Keratinocyte (primary cell): ENCODE measurements around the gene WARS2. TPM values are rescaled to one million over a fixed set of nuclear protein-coding genes. Genes with fewer than 3 reads are reported as not detected.

Experiments used
- DNase-seq: peaks from one replicate; pipeline ENCODE4 v3.0.0-alpha.2; 2011; ENCODE audit warnings: low read depth, missing footprints, low spot score
- FAIRE-seq: peaks from 2 replicates; lab custom pipeline; 2011; peaks lifted over from hg19 to GRCh38; lab: Jason Lieb, UNC
- H2AFZ ChIP-seq: 2 replicates; pipeline ENCODE4 v1.6.0; 2012; ENCODE audit warnings: low read length, control low read depth, inconsistent platforms; ENCODE audit not compliant: control insufficient read depth
- H3K27ac ChIP-seq: 2 replicates; pipeline ENCODE4 v1.5.1; 2011; ENCODE audit warnings: low read length; ENCODE audit not compliant: control insufficient read depth, insufficient read depth
- H3K27me3 ChIP-seq: 3 replicates; pipeline ENCODE4 v1.6.0; 2011; ENCODE audit warnings: low read length; ENCODE audit not compliant: control insufficient read depth, insufficient read depth; ENCODE audit errors: extremely low read depth
- H3K36me3 ChIP-seq, 2 experiments: 2 replicates in 1 of 2; 3 replicates in 1 of 2; pipeline ENCODE4 v1.5.1; 2011; ENCODE audit warnings: low read length in 2 of 2, mild to moderate bottlenecking in 1 of 2; ENCODE audit not compliant: control insufficient read depth in 2 of 2, insufficient read depth in 2 of 2; ENCODE audit errors: extremely low read depth in 1 of 2
- H3K4me1 ChIP-seq: 3 replicates; pipeline ENCODE4 v1.5.1; 2011; ENCODE audit warnings: low read length; ENCODE audit not compliant: control insufficient read depth, insufficient read depth; ENCODE audit errors: extremely low read depth
- H3K4me2 ChIP-seq: 3 replicates; pipeline ENCODE4 v1.6.0; 2011; ENCODE audit warnings: low read depth, low read length; ENCODE audit not compliant: control insufficient read depth, insufficient read depth; ENCODE audit errors: extremely low read depth
- H3K4me3 ChIP-seq, 3 experiments: fragments of 200-600 bp in 1 of 3; sonication (generic) in 1 of 3; 2 replicates in 2 of 3; 3 replicates in 1 of 3; pipeline ENCODE4 v1.5.1; 2011 to 2016; ENCODE audit warnings: low read length in 3 of 3, mild to moderate bottlenecking in 3 of 3, control low read depth in 2 of 3, inconsistent platforms in 1 of 3, low read depth in 1 of 3, mixed read lengths in 1 of 3, mixed run types in 1 of 3, moderate library complexity in 1 of 3; ENCODE audit not compliant: control insufficient read depth in 2 of 3, insufficient read depth in 2 of 3; ENCODE audit errors: extremely low read depth in 1 of 3
- H3K79me2 ChIP-seq: 2 replicates; pipeline ENCODE4 v1.6.0; 2012; ENCODE audit warnings: low read length; ENCODE audit not compliant: control insufficient read depth, insufficient read depth
- H3K9ac ChIP-seq: 3 replicates; pipeline ENCODE4 v1.6.0; 2011; ENCODE audit warnings: low read length; ENCODE audit not compliant: control insufficient read depth, insufficient read depth; ENCODE audit errors: extremely low read depth
- H3K9me1 ChIP-seq: 3 replicates; pipeline ENCODE4 v1.6.0; 2011; ENCODE audit warnings: low read length; ENCODE audit not compliant: control insufficient read depth, insufficient read depth; ENCODE audit errors: extremely low read depth
- H3K9me3 ChIP-seq: 2 replicates; pipeline ENCODE4 v1.5.1; 2012; ENCODE audit warnings: low read depth, low read length; ENCODE audit not compliant: control insufficient read depth
- H4K20me1 ChIP-seq: 3 replicates; pipeline ENCODE4 v1.6.0; 2011; ENCODE audit warnings: low read length; ENCODE audit not compliant: control insufficient read depth, insufficient read depth; ENCODE audit errors: extremely low read depth
- EZH2 ChIP-seq: IDR thresholded peaks from one replicate; pipeline ENCODE4 v1.6.1; 2012; ENCODE audit warnings: inconsistent platforms, mild to moderate bottlenecking, low read length, moderate library complexity
- dilution Hi-C: fragments of 300-500 bp; cut with MboI; formaldehyde crosslinking; loops from one replicate; pipeline ENCODE4 v1.7.0; 2020; ENCODE audit warnings: low sequenced_read_pairs; ENCODE audit not compliant: extremely low pct_ligation_motif_present
- polyA plus RNA-seq, 5 experiments: library from polyadenylated mRNA; depleted of rRNA in 3 of 5; stranded (reverse) in 3 of 5; stranded (forward) in 1 of 5; unstranded in 1 of 5; fragments of >200 nt; gene quantifications; 1 replicate in 1 of 5; 2 replicates in 3 of 5; 3 replicates in 1 of 5; pipeline versions ENCODE4 v1.2.1 to v1.2.3, GENCODE V29; 2011 to 2012; ENCODE audit warnings: missing spikeins in 2 of 5, low read depth in 1 of 5, low replicate concordance in 1 of 5
- TF ChIP-seq, protein P1 (sequence below), 3 experiments: IDR thresholded peaks in 1 of 3; conservative IDR thresholded peaks in 1 of 3; optimal IDR thresholded peaks in 1 of 3; 2 replicates in 2 of 3; 3 replicates in 1 of 3; pipeline versions ENCODE3 to v1.5.1; 2011; ENCODE audit warnings: low read length in 3 of 3, mild to moderate bottlenecking in 3 of 3, moderate library complexity in 2 of 3, control low read depth in 1 of 3, inconsistent platforms in 1 of 3; ENCODE audit not compliant: insufficient read depth in 2 of 3; ENCODE audit errors: extremely low read depth in 1 of 3

WARS2 gene
- polyA plus RNA-seq, 1 donor (not counting 4 experiments of a cell fraction or from before 2014, with no cell fraction given): 10.3 TPM

GRCh38 chr1:119012383-119012782 is 128.1 kb downstream of the WARS2 start:
- Histone ChIP-seq H3K79me2 (no peaks in the 10 kb centered on the region), H3K4me3 (no peak overlapping the region), H3K9me3 (no peaks in the 10 kb centered on the region), H3K27me3 (peaks cover 12% of the 10 kb centered on the region), H2AFZ (no peak overlapping the region), H3K9me1 (no peaks in the 10 kb centered on the region), H3K4me1 (peaks cover 15% of the 10 kb centered on the region), H4K20me1 (no peaks in the 10 kb centered on the region), H3K36me3 (no peaks in the 10 kb centered on the region), H3K27ac (no peak overlapping the region), H3K4me2 (no peak overlapping the region), H3K9ac (no peak overlapping the region)
- dilution Hi-C loops: no loop called here
- TF ChIP-seq EZH2: no peak
- TF ChIP-seq, protein P1, sequence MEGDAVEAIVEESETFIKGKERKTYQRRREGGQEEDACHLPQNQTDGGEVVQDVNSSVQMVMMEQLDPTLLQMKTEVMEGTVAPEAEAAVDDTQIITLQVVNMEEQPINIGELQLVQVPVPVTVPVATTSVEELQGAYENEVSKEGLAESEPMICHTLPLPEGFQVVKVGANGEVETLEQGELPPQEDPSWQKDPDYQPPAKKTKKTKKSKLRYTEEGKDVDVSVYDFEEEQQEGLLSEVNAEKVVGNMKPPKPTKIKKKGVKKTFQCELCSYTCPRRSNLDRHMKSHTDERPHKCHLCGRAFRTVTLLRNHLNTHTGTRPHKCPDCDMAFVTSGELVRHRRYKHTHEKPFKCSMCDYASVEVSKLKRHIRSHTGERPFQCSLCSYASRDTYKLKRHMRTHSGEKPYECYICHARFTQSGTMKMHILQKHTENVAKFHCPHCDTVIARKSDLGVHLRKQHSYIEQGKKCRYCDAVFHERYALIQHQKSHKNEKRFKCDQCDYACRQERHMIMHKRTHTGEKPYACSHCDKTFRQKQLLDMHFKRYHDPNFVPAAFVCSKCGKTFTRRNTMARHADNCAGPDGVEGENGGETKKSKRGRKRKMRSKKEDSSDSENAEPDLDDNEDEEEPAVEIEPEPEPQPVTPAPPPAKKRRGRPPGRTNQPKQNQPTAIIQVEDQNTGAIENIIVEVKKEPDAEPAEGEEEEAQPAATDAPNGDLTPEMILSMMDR (optimal IDR thresholded peaks at IDR 0.05 in 1 of 3, IDR thresholded peaks at IDR 0.05 in 1 of 3, conservative IDR thresholded peaks at IDR 0.05 in 1 of 3; ENCODE audit: extremely low read depth in 1 of 3, insufficient read depth in 2 of 3, low read length in 3 of 3): no peak
- FAIRE-seq (no peak), DNase-seq (no peak)

GRCh38 chr1:119011706-119012105 is 128.7 kb downstream of the WARS2 start:
- FAIRE-seq (no peak), DNase-seq (no peak)
- H3K27me3 ChIP-seq: peaks cover 19% of the 10 kb centered on the region
- H3K4me3 ChIP-seq: no peak overlapping the region
- H3K79me2 ChIP-seq: no peaks in the 10 kb centered on the region
- no peak for TF ChIP-seq EZH2
- TF ChIP-seq, protein P1 (optimal IDR thresholded peaks at IDR 0.05 in 1 of 3, IDR thresholded peaks at IDR 0.05 in 1 of 3, conservative IDR thresholded peaks at IDR 0.05 in 1 of 3; ENCODE audit: extremely low read depth in 1 of 3, insufficient read depth in 2 of 3, low read length in 3 of 3): no peak
- H3K9me1 ChIP-seq: no peaks in the 10 kb centered on the region
- dilution Hi-C loops: no loop called here
- no peak overlapping the region for H3K27ac ChIP-seq
- H3K4me2 ChIP-seq: no peak overlapping the region
- peaks cover 15% of the 10 kb centered on the region for H3K4me1 ChIP-seq
- H3K9me3 ChIP-seq: no peaks in the 10 kb centered on the region
- H3K9ac ChIP-seq: no peak overlapping the region
- no peaks in the 10 kb centered on the region for H4K20me1 ChIP-seq
- no peaks in the 10 kb centered on the region for H3K36me3 ChIP-seq
- no peak overlapping the region for H2AFZ ChIP-seq
